Transverse colon (tissue), 3 donors: ENCODE data around the gene CCDC112.

Experiments
- CTCF ChIP-seq, 5 experiments: fragments of 200-600 bp in 3 of 5; fragments of 450-650 bp in 2 of 5; sonication (generic) in 3 of 5; IDR thresholded peaks; 1 replicate in 2 of 5; 2 replicates in 3 of 5; pipeline ENCODE4 v1.5.1; 2016 to 2017; ENCODE audit warnings: antibody characterized with exemption in 5 of 5, inconsistent platforms in 3 of 5, mild to moderate bottlenecking in 2 of 5, moderate library complexity in 1 of 5
- EP300 ChIP-seq: sonication (generic); formaldehyde crosslinking; IDR thresholded peaks from one replicate; pipeline ENCODE4 v1.6.1; 2017; ENCODE audit warnings: antibody characterized with exemption, low read depth
- POLR2A ChIP-seq: fragments of 450-650 bp; IDR thresholded peaks from one replicate; pipeline ENCODE4 v1.6.1; 2016; ENCODE audit warnings: antibody characterized with exemption, mild to moderate bottlenecking, moderate library complexity

- no peak for TF ChIP-seq CTCF (IDR thresholded peaks at IDR 0.05)
- no peak for TF ChIP-seq EP300
- TF ChIP-seq POLR2A: no peak
Measured at GRCh38 chr5:115337882-115338281, 41.4 kb upstream of the CCDC112 start.
